Loucy (cell line): ENCODE results near the gene AATK.

Source experiments
- H2AFZ ChIP-seq: fragments of 200-600 bp; sonication (generic); 2 replicates; pipeline ENCODE4 v1.6.0; 2016; ENCODE audit warnings: antibody characterized with exemption, mild to moderate bottlenecking, low read length, moderate library complexity
- H3F3A ChIP-seq: fragments of 200-600 bp; 2 replicates; pipeline ENCODE4 v1.6.0; 2016; ENCODE audit warnings: antibody characterized with exemption, low read depth, mild to moderate bottlenecking
- H3K27me3 ChIP-seq: fragments of 200-600 bp; sonication (generic); 2 replicates; pipeline ENCODE4 v1.6.1; 2014; ENCODE audit warnings: low read length, mild to moderate bottlenecking; ENCODE audit not compliant: insufficient read depth, poor library complexity, severe bottlenecking
- H3K36me3 ChIP-seq: fragments of 200-600 bp; sonication (generic); 2 replicates; pipeline ENCODE4 v1.6.1; 2016; ENCODE audit warnings: low read length; ENCODE audit not compliant: insufficient read depth
- H3K4me1 ChIP-seq: fragments of 200-600 bp; sonication (generic); 2 replicates; pipeline ENCODE4 v1.5.1; 2014; ENCODE audit warnings: low read length, mild to moderate bottlenecking; ENCODE audit not compliant: insufficient read depth, poor library complexity, severe bottlenecking
- H3K4me2 ChIP-seq: fragments of 200-600 bp; sonication (generic); 2 replicates; pipeline ENCODE4 v1.6.0; 2014; ENCODE audit warnings: antibody characterized with exemption, low read length, low read depth, mild to moderate bottlenecking; ENCODE audit not compliant: poor library complexity, severe bottlenecking
- H3K4me3 ChIP-seq: fragments of 200-600 bp; sonication (generic); 2 replicates; pipeline ENCODE4 v1.5.1; 2014; ENCODE audit warnings: low read length, mild to moderate bottlenecking, mixed read lengths; ENCODE audit not compliant: poor library complexity, severe bottlenecking
- H3K79me2 ChIP-seq: fragments of 200-600 bp; sonication (generic); 2 replicates; pipeline ENCODE4 v1.6.1; 2014; ENCODE audit warnings: low read length; ENCODE audit not compliant: insufficient read depth
- H3K9ac ChIP-seq: fragments of 200-600 bp; sonication (generic); 2 replicates; pipeline ENCODE4 v1.6.0; 2014; ENCODE audit warnings: mild to moderate bottlenecking, low read depth, low read length, moderate library complexity; ENCODE audit not compliant: poor library complexity, severe bottlenecking
- H3K9me2 ChIP-seq: fragments of 200-600 bp; sonication (generic); replicated peaks from 2 replicates; pipeline ENCODE4 v1.6.1; 2016; ENCODE audit warnings: low read depth, low read length, mixed read lengths
- H3K9me3 ChIP-seq: fragments of 200-600 bp; sonication (generic); 2 replicates; pipeline ENCODE4 v1.6.1; 2014; ENCODE audit warnings: mild to moderate bottlenecking, antibody characterized with exemption, low read length, low read depth; ENCODE audit not compliant: insufficient read depth
- H4K20me1 ChIP-seq: fragments of 200-600 bp; sonication (generic); 2 replicates; pipeline ENCODE4 v1.6.0; 2014; ENCODE audit warnings: antibody characterized with exemption, low read length, mild to moderate bottlenecking; ENCODE audit not compliant: insufficient read depth, poor library complexity, severe bottlenecking
- EZH2phosphoT487 ChIP-seq: fragments of 200-600 bp; IDR thresholded peaks from 2 replicates; pipeline ENCODE4 v1.6.1; 2018; ENCODE audit warnings: antibody characterized with exemption, mild to moderate bottlenecking, moderate library complexity, borderline replicate concordance
- TF ChIP-seq, protein P1 (sequence below): fragments of 200-600 bp; sonication (generic); conservative IDR thresholded peaks from 2 replicates; pipeline ENCODE4 v1.5.1; 2014; ENCODE audit warnings: mild to moderate bottlenecking, antibody characterized with exemption, low read length

Gene AATK

DNA sequence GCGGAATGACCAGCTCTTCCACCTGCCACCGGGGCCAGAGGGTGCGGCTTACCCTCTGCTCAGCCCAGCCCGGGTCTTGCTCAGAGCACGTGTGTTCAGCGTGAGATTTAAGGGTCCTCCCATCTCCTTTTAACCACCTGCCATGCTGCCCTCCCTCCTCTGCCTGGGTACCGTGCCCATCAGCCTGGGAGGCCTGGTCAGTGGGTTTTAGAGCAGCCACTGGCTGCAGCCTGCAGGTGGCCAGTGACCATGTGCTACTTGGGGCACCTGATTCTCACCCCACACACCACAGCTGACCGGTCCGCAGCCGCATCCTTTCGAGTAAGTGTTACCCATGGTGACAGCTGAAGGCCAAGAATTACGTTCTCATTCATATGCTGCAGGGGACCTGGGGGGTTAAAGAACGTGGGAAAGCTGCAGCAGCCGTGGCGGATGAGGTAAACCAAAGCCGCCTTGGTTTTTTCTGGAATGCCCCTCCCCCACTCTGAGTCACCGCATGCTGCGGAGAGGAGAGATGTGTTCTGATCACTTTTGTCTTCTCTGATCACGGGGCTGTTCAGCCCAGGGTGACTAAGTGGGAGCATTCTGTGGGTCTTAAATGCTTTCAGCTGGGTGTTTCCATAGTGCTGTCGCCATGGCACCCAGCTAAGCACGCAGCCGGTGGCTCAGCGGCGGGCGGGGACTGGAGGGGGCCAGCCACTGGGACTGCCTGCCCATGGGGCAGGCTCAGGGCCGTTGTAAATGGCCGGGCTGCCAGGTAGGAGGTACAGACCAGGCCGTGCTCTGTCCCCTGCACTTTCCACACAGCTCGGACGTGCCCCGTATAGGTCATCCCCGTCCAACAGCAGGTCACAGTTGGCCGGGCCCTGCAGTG lies 71.3 kb downstream of the AATK start:
- no peaks in the 10 kb centered on the region for H3K79me2 ChIP-seq
- no peaks in the 10 kb centered on the region for H3K36me3 ChIP-seq
- no peaks in the 10 kb centered on the region for H3K27me3 ChIP-seq
- no peak overlapping the region for H3K9ac ChIP-seq
- H3K4me2 ChIP-seq, result no peak overlapping the region
- no peaks in the 10 kb centered on the region for H3K4me1 ChIP-seq
- no peaks in the 10 kb centered on the region for H4K20me1 ChIP-seq
- TF ChIP-seq, protein P1, sequence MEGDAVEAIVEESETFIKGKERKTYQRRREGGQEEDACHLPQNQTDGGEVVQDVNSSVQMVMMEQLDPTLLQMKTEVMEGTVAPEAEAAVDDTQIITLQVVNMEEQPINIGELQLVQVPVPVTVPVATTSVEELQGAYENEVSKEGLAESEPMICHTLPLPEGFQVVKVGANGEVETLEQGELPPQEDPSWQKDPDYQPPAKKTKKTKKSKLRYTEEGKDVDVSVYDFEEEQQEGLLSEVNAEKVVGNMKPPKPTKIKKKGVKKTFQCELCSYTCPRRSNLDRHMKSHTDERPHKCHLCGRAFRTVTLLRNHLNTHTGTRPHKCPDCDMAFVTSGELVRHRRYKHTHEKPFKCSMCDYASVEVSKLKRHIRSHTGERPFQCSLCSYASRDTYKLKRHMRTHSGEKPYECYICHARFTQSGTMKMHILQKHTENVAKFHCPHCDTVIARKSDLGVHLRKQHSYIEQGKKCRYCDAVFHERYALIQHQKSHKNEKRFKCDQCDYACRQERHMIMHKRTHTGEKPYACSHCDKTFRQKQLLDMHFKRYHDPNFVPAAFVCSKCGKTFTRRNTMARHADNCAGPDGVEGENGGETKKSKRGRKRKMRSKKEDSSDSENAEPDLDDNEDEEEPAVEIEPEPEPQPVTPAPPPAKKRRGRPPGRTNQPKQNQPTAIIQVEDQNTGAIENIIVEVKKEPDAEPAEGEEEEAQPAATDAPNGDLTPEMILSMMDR, result no peak
- TF ChIP-seq EZH2phosphoT487, result no peak
- no peak overlapping the region for H3K4me3 ChIP-seq
- H3K9me2 ChIP-seq, result no peaks in the 10 kb centered on the region
- H3K9me3 ChIP-seq, result no peaks in the 10 kb centered on the region
- H3F3A ChIP-seq, result no peaks in the 10 kb centered on the region
- H2AFZ ChIP-seq, result no peak overlapping the region

DNA sequence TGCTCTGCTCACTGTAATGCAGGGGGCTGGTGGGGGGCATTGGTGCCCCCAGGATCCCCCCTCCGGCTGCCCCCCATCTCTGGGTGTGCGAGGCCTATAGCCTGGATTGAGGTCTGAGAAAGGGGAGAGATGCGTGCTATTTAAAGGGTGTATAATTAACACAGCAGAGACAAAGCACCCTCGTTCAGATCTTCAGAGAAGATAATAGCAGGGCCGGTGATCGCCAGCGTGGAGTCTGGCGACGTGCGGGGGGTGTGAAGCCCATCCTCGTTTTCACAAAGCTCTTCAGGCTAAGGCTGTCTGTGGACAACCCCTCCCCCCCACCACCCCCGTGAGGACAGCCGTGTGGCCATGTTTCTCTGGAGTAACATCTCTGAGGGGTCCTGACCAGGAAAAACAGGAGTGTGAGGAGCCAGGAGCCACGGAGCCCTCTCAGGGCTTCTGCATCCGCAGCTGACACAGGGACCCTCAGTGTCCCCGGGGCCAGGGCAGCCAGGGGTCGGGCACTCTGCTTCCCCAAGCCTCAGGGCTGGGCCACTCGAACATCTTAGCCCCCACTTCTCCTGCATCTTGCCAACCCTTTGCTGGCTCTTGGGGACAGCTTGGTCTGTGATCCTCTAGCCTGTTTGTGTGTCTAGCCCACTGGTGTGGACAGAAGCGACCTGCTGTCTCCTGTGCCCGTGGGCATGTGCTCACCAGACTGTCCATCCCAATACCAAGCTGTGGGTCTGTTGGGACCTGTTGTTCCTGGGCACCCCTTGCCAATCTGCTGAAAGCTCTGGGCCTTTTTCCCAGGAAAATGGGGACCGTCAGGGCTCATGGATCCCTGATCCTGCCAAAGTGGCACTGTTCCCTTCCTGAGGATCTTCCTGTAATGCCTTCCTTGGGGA lies 72.2 kb downstream of the AATK start:
- Histone ChIP-seq H4K20me1 (no peaks in the 10 kb centered on the region), H3K9ac (no peak overlapping the region), H3K4me2 (no peak overlapping the region), H3K27me3 (no peaks in the 10 kb centered on the region), H3K4me1 (no peaks in the 10 kb centered on the region), H2AFZ (no peak overlapping the region), H3K4me3 (no peak overlapping the region), H3K36me3 (no peaks in the 10 kb centered on the region), H3K79me2 (no peaks in the 10 kb centered on the region), H3K9me3 (no peaks in the 10 kb centered on the region), H3K9me2 (no peaks in the 10 kb centered on the region), H3F3A (no peaks in the 10 kb centered on the region)
- TF ChIP-seq EZH2phosphoT487, result no peak
- TF ChIP-seq, protein P1, result no peak

DNA sequence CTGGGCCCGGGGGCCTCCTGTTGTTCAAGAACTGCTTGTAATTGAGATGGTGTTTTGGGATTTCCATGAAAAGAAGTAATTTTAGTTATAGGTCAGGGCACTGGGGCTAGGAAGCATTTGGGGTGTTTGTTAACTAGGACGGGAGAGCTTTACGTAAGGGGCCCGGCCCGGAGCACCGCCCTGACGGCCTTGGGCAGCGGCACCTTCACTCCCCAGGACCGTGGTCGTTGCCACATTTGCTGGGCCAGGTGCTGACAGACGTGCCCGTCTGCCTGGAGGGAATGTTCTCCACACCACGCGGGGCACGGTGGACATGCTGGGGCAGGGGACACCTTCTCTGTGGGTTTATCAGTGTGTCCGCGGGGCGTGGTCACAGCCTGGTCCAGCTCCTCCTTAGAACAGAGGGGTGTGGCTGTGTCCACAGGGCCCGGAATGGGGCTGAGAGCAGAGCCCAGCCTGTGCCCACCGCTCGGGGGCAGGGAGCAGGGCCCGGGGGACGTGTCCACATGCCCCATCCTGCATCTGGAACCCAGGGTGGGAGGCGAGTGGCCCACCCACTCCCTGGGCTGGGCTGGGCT lies 73.4 kb downstream of the AATK start:
- no peaks in the 10 kb centered on the region for H3K36me3 ChIP-seq
- H3K9me2 ChIP-seq, result no peaks in the 10 kb centered on the region
- H4K20me1 ChIP-seq, result no peaks in the 10 kb centered on the region
- no peak overlapping the region for H3K4me2 ChIP-seq
- H3F3A ChIP-seq, result no peaks in the 10 kb centered on the region
- no peak overlapping the region for H3K9ac ChIP-seq
- no peak overlapping the region for H2AFZ ChIP-seq
- no peaks in the 10 kb centered on the region for H3K27me3 ChIP-seq
- H3K4me1 ChIP-seq, result no peaks in the 10 kb centered on the region
- no peak for TF ChIP-seq EZH2phosphoT487
- TF ChIP-seq, protein P1, result no peak
- H3K79me2 ChIP-seq, result no peaks in the 10 kb centered on the region
- H3K4me3 ChIP-seq, result no peak overlapping the region
- no peaks in the 10 kb centered on the region for H3K9me3 ChIP-seq
